ENCODE measurements around the gene MAPK12.

The MAPK12 gene

DNA sequence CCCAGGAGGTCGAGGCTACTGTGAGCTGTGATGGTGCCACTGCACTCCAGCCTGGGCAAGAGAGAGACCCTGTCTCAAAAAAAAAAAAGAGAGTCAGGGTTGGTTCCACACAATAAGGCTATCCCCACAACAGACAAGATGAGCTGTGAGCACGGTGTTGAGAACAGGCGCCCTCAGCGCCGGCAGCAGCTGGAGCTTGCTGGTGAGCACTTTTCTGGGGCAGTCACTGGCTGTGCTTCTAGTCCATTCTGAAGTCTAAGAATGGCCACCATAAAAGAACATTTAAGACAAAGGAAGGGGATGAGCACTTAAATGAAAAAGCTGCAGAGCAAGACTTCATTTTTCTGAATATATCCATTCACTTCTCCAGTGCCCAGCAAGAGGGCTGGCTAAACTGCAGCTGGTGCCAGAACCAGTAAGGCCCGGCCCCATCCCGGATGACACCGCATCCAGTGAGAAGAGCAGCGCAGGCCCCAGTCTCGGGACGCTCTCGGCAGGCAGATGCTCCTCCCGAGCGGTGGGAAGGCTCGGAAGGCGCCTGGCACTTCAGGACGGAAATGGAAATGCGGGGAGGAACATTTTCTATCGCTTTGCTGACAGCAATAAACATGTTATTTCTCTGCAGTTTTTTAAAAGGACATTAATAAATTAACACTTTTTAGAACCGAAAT, 28.9 kb downstream of the MAPK12 start:
- no peak for DNase-seq (ENCODE audit: low read depth in 2 of 2)

DNA sequence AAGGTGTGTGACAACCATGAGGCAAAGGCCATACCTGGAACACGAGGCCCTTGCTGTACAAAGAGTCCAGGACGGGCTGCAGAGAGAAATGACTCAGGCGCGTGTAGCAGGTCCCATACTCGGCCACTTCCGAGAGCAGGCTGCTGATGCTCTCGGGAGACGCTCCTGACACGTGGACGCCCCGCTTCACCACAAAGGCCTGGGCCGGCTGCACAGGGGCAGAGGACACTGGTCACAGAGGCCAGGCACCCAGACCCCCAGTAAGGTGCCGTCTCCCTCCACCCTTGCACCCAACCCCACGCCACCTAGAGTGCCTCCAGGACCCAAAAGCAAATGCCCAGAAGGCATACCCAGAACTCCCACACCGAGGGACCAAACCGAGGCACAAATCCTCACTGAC, 32.1 kb downstream of the MAPK12 start:
- DNase-seq (ENCODE audit: low read depth in 2 of 2): no peak

DNA sequence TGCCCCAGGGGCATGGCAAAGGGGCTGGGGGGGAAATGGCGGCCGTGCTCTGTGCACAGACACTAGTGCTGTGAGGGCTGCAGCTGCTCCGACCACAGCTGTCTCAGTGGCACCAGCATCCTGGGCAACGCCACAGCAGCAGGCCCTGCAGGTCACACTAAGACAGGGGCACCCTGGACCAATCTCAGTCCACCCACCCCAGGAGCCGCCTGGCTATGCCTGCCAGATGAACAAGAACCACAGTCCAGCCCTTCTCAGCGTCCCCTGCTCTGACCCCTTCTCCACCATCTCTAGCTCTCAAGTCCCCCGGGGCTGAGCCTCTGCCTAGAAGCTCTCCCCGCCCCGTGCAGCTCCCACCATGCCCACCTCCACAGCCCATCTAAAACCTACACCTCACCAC, 33.1 kb downstream of the MAPK12 start:
- DNase-seq (ENCODE audit: low read depth in 2 of 2): no peak

DNA sequence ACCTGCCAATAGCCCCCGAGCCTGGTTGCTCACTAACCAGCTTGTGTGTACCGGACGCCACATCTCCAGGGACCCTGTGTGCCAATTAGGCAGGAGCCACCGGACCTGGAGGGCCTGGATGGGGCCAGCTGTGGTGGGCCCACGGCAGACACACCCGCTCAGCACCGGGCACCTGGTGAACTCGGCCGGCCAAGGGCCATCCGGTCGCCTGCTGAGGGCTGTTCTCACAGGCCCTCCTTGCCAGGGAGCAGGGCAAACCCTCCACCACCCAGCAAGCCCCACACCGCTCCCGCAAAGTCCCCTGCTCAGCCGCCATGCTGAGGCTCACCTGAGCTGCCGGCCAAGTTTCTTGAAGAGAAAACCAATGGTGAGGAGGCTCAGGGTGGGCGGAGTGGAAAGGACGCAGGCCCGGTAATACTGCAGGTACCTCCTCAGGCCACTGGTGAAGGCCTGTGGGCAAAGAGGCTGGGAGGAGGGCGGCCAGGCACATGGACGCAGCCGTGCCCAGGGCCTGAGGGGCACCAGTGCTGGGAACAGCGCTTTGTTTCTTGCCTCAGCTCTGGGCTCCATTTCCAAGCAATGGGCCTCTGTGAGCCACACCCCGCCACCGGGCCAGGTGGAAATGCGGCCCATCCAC, 33.8 kb downstream of the MAPK12 start:
- no peak for DNase-seq (ENCODE audit: low read depth in 2 of 2)

DNA sequence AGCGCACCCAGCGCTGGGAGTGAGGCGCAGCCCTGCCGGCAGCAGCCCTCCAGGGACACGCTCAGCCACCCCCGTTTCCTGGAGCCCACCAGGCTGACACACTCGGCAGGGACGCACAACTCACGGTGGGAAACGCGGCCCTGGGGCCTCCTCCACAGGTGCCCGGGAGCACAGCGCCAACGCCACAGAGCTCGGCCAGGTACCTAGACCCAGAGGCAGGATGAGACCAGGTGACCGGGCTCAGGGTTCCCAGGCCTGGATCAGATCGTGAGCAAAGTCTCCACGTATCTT, 34.7 kb downstream of the MAPK12 start:
- no peak for DNase-seq (ENCODE audit: low read depth in 2 of 2)

DNA sequence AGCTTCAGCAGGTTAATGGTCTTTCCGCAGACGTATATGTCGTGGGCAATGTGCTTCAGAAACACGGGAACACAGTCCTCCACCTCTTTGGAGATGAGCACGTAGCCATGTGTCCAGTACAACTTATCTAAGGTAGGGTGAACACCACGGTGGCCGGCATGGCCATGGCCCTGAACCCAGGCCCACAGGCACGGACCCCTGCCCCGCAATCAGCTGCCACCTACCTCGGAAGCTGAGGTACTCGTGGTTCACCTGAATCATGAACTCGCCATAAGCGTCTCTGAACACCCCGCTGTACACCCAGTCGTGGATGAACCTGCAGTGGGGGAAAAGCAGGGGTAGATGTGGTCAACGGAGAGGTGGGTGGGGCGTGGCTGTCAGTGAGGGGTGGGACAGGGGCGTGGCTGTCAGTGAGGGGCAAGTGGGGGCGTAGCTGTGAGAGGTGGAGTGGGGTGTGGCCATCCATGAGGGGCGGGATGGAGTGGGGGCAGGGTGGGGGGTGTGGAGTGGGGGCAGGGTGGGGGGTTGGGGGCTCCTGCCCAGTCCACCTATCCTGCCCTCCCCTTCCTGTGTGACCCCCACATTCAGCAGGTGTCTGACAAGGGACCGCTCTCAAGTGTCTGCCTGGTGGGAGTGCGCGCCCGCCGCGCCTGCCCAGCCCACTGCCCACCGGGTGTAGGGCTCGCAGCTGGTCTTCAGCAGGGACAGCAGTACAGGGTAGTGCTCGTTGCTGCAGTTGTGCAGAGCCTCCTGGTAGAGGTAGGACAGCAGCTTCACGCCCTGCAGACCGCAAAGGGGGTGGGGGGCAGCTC, 35.2 kb downstream of the MAPK12 start:
- no peak for DNase-seq (ENCODE audit: low read depth in 2 of 2)

DNA sequence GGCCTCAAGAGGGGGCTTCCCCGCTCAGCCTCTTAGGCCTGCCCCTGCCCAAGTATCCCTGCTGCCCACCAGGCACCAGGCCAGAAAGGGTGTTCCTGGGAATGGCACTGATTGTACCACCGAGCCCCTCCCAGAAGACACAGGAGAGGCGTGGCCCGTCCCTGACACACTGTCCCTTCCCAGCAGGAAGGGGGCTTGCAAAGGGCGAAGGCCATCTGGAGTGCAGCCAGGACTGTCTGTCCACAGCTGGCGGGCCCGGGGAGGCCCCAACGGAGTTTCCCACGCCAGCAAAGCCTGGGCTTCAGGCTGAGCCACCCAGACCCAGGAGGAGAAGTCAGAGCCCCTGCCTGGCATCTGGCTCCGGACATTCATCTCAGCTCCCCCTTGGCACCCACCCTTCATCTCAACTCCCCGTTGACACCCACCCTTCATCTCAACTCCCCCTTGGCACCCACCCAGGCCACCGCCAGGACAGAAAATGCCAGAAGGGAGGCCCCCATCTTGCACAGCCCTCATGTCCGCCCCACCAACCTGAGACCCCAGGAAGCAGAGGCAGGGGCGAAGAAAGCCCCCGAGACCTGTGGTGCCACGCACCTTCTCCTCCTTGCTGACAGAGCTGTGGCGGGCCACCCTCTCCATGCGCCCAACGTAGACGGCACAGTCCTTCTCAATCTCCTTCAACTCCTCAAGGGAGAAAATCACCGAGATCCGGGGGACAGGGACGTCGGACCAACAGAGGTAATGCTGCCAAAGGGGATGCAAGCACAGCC, 36.1 kb downstream of the MAPK12 start:
- DNase-seq (ENCODE audit: low read depth in 2 of 2): no peak

DNA sequence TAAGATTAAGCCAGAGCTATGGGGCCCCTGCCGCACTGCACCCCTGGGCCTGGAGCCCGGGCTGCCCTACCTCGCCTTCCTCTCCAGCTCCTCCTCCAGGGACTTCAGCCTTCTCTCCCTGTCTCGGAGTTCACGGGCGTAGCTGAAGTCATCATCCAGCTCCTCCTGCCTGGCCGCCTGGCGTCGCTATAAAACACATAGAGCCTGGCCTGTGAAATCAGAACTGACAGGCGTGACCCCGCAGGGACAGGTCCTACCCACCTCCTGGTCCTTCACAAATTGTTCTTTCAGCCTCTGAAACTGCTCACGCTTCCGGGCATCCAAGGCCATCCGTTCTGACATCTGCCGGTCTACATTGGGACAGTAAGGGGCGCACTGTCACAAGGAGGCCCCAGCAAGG, 37.4 kb downstream of the MAPK12 start:
- no peak for DNase-seq (ENCODE audit: low read depth in 2 of 2)

DNA sequence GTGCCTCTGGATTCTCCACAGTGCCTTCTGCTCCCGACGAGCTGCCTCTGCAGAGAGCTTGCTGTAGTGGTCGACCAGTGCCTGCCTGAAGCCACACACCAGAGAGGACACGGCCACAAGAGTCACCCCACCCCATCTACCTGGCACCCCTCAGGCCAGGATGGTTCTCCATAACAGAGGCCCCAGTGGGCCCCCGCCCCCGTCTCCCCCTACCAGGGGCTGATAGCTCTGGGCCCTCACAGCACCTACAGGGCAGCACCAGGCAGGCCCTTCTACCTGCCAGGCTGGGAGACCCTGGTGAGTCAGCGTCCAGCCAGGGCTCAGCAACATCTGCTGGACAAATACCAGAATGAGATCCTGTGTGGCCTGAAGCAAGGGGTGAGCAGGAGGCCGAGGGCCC, 39.0 kb downstream of the MAPK12 start:
- DNase-seq (ENCODE audit: low read depth in 2 of 2): no peak

DNA sequence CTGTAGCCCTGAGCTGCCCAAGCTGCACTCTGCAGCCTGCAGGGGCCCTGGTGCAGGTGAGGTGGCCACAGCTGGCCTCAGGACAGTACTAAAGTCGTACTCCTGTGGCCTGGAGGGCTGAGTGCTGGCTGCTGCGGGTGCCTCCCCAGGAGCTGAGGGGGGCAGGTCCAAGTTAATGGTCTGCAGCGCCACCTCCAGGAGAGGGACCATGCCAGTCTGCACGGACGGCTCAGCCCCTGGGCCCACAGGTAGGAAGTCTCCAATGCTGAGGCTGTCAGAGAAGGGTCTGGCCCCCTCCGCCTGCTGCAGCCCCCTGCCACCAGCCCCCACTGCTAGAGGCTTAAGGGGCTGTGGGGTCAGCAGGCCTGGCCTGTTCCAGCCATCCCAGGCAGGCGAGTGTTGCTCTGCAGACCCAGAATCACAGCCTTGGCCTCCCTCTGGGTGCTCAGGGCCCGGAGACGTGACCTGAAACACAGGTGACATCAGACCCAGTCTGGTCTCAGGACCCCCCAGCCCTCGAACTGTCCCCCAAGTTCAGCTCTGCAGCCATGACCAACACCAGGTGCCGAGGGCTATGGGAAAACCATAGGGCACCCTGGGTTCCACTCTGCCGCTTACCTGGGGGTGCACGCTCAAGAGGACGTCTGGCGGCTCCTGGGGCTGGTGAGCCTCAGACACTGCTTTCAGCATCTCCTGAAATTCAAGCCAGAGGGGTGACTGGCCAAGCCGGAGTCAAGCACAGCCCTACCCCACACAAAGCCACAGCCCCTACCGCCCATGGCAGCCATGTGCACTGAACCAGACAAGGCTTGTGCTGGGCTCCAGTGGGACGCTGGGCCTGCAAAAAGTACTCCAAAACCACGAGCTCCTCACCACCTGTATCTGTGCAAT, 39.8 kb downstream of the MAPK12 start:
- DNase-seq (ENCODE audit: low read depth in 2 of 2): no peak

DNA sequence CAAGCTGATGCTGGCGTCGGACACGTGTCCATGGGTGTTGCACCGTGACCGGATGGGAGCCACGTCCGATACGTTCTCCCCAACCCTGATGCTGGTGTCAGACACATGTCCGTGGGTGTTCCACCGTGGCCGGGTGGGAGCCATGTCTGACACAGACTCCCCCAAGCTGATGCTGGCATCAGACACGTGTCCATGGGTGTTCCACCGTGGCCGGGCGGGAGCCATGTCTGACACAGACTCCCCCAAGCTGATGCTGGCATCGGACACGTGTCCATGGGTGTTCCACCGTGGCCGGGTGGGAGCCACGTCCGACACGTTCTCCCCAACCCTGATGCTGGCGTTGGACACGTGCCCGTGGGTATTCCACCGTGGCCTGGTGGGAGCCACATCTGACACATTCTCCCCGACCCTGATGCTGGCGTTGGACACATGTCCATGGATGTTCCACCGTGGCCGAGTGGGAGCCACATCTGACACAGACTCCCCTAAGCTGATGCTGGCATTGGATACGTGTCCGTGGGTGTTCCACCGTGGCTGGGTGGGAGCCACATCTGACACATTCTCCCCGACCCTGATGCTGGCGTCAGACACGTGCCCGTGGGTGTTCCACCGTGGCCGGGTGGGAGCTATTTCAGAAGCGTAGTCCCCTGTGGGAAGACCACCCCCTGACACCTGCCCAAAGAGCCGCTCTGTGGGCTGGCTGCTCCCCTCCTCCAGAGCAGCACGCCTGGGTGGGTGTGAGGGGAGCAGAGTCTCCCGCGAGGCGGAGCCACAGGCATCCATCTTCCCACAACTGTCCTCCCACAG, 40.7 kb downstream of the MAPK12 start:
- no peak for DNase-seq (ENCODE audit: low read depth in 2 of 2)

DNA sequence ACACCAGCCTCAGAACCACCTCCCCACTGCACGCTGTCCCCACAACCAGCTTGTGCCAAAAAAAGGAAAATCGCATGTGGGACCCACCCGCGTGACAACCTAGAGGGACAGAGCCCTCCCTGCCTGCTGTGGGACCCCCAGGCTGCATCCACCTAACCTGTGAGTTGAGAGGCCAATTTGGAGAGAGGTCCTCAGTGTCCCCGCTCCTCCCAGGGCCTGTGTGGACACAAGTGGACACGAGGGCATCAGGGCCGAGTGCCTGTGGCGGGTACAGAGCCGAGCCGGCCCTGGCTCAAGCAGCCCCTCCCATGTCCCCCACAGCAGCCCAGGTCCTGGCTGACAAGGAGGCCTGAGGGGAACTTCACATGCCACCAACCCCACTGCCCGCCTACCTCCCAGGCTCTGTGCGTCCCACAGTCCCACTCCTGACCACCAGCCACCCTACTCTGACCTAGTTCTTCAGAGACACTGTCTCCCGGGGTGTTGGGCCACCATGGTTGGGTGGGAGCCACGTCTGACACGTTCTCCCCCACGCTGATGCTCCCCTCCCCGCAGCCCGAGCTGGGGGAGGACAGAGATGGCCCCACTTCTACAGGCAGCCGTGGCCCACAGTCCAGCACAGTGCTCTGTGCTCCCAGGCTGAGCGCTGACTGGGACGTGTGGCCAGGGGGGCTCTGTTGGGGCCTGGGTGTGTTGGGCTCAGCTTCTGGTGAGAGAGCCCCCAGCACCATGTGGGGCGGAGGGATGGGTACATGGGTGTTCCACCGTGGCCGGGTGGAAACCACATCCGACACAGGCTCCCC, 41.5 kb downstream of the MAPK12 start:
- DNase-seq (ENCODE audit: low read depth in 2 of 2): no peak

DNA sequence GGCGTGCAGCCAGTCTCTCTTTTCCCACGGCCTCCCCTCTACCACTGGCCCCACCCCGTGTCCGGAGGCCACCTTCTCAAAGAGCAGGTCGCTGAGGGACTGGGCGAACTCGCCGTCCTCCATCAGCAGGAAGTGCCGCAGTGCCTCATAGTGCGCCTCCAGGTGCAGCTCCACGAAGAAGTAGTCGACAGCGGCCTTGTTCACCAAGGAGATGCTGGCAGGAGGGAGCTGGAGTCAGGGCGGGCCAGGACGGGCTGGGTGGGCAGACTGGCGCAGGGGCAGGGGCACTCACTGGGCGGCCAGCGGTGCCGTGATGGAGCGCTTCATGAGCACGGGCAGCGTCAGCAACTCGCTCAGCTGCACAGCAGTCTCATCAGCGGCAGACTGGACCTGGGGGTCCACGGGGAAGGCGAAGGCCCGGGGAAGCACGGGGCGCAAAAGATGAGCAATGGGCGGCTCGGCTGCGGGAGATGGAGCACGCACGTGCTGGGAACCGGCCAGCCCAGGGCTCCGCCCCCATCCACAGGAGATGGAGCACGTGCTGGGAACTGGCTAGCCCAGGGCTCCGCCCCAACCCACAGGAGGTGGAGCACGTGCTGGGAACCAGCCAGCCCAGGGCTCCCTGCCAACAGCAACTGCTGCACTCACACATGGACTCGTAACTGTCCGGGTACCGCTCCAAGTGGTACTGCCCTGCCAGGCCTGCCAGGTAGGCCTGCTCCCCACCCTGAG, 42.3 kb downstream of the MAPK12 start:
- DNase-seq (ENCODE audit: low read depth in 2 of 2): no peak

DNA sequence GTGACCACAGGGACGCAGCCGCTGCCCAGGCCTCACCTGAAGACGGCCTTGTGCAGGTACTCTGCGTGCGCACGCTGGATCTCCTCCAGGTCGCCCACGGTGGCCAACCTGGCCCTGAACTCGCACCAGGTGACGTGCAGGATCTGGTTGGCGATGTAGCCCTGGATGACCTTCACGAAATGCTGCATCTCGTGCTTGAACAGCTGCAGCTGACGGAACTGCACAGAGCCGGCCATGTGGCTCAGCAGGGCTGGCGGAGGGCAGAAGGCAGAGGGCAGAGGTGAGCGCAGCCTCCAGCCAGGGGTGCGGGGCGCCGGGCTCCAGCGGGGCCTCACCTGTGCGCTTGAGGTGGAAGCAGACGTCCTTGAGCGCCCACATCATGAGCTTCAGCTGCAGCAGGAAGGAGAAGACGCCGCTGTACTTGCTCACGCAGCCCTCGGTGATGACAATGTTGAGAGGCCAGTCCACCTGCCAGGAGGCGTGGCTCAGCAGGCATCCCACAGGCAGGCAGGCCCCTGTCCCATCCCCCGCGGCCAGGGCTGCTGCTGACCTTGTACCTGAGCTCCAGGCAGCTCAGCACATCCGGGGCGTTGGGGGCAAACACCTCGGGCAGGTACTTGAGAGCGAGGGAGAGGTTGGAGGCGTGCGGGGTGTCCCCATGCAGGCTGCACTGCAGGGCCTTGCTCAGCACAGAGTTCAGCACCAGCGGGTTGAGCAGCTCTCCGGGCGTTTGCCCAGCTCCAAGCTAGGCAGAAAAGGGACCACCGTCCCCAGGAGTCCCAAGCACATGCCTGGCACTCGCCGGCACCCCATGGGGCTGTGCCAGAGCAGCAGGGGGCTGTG, 43.1 kb downstream of the MAPK12 start:
- no peak for DNase-seq (ENCODE audit: low read depth in 2 of 2)

DNA sequence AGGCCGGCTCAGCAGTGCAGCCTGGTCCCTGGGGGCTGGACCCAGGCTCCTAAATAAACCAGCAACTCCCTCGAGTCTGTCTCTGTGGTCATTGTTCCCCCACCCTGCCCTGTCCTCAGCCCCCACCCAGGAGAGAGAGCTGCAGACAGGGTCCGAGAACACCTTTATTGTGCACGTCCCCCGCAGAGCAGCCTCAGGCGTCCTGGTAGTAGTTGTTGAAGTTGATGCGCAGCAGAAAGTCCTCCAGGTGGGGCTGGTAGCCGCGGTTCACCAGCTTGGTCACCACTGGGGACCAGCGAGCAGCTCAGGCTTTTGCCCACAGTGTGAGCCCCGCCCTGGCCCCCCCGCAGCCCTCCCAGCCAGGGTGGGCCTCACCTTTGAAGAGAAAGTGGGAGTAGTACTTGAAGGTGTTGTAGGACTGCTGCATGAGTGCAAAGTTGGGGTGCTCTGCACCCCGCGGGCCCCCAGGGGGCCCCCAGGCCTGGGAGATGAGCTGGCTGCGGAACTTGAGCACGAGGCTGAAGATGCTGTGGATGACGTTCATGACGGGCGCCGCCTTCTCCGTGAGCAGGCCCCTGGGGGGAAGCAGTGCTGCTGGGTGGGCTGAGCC, 43.8 kb downstream of the MAPK12 start:
- DNase-seq (ENCODE audit: low read depth in 2 of 2): no peak

DNA sequence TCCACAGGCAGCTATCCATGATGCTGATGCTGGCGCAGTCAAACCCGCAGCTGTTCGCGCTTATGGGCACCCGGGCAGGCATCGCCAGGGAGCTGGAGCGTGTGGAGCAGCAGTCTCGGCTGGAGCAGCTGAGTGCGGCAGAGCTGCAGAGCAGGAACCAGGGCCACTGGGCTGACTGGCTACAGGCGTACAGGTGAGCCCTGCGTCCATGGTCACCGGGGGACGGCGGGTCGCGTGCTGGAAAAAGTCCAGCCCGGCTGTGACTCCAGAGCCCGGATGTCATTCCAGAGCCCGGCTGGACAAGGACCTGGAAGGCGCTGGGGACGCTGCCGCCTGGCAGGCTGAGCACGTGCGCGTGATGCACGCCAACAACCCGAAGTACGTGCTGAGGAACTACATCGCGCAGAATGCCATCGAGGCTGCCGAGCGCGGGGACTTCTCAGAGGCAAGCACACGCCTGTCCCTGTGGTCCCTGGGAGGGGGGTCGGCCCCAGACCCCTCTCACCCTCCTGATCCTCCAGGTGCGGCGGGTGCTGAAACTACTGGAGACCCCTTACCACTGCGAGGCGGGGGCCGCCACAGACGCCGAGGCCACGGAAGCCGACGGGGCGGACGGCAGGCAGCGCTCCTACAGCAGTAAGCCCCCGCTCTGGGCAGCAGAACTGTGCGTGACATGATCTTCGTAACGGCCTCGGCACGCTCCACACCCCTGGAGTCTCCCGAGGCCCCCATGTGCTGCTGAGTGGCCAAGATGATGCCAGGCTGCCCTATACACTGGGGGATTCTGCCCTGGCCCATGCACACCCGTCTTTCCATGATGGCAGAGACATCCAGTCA, 44.6 kb downstream of the MAPK12 start:
- DNase-seq (ENCODE audit: low read depth in 2 of 2): no peak
